Colonic mucosa (tissue), 4 donors: Measurements from ENCODE around the gene ISG15. TPM values are rescaled to one million over a fixed set of nuclear protein-coding genes. Genes with fewer than 3 reads are reported as not detected.

ENCODE experiments used
- DNase-seq: peaks from one replicate; pipeline ENCODE4 v3.0.0-alpha.2; 2020
- H3K27ac ChIP-seq: fragments of 200-600 bp; one replicate; pipeline ENCODE4 v1.8.0; 2021
- H3K27me3 ChIP-seq: fragments of 200-600 bp; one replicate; pipeline ENCODE4 v1.8.0; 2021
- H3K36me3 ChIP-seq: fragments of 200-600 bp; one replicate; pipeline ENCODE4 v1.8.0; 2021
- H3K4me1 ChIP-seq: fragments of 200-600 bp; one replicate; pipeline ENCODE4 v1.8.0; 2021; ENCODE audit warnings: mild to moderate bottlenecking
- H3K4me3 ChIP-seq: fragments of 200-600 bp; one replicate; pipeline ENCODE4 v1.8.0; 2021
- H3K9ac ChIP-seq, 2 donors: one replicate each; pipeline ENCODE4 v1.7.0; 2013; ENCODE audit warnings: control low read depth in 2 of 2, low read depth in 2 of 2, low read length in 2 of 2
- H3K9me3 ChIP-seq: fragments of 200-600 bp; one replicate; pipeline ENCODE4 v1.8.0; 2021
- CTCF ChIP-seq: fragments of 200-600 bp; IDR thresholded peaks from one replicate; pipeline ENCODE4 v1.8.0; 2022; ENCODE audit warnings: antibody characterized with exemption, mild to moderate bottlenecking
- intact Hi-C: fragments of 100-400 bp; cut with DNase I; formaldehyde crosslinking; loops from one replicate; pipeline ENCODE4 v1.14.1; 2022
- total RNA-seq, 2 donors: library from RNA; stranded (reverse); fragmentation: NEBNext Ultra II Directional in 1 of 2; extraction: Animal tissue kit (Norgen Biotek cat#: 25700) in 1 of 2; gene quantifications; one replicate each; pipeline ENCODE4 v1.2.1, GENCODE V29; 2021
- donor health status: healthy.
- donor health status: DM: no; HTN: no; CAD: no.
- donor health status: DM: no; HTN: no; CAD: no.

Gene ISG15
- total RNA-seq, 2 donors from 2014 or later = 21.9 to 25.2 TPM

- no peak for TF ChIP-seq CTCF
- no peak overlapping the region for H3K9ac ChIP-seq
- no peak overlapping the region for H3K27ac ChIP-seq
- DNase-seq = no peak
- H3K27me3 ChIP-seq = no peaks in the 10 kb centered on the region
- no peaks in the 10 kb centered on the region for H3K9me3 ChIP-seq
- intact Hi-C loops = no loop called here
- no peaks in the 10 kb centered on the region for H3K36me3 ChIP-seq
- no peak overlapping the region for H3K4me3 ChIP-seq
- H3K4me1 ChIP-seq = peaks cover 6% of the 10 kb centered on the region
These were observed 10.4 kb downstream of the ISG15 start for GRCh38 chr1:1023700-1024099.

DNA sequence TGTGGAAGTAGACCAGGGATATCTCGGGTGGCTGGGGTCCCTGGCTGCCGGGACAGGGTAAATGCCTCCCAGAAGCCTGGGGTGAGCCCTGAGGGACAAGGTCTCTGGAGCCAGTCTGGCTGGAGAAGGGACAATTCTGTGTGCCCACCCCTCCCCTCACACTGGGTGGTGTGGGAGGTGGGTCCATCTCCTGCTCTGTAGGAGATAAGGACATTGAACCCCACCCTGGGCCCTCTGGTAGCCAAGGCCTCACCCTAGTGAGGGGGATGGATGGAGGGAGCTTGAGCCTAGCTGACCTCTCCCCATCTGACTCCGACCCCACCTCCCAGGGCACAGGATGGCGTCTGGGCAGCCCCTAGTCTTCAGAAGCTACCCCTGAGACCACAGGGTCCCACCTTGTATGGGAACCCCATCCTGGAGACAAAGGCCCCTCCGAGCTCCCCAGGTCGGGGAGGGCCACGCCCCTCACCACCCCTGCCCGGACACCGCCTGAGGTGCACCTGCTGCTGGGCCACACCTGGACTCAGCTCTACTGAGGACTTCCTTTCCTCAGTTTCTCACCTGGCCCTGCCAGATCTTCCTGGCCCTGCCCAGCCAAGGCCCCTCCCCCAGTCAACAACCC lies 11.0 kb downstream of the ISG15 start:
- intact Hi-C loops = no loop called here
- Histone ChIP-seq H3K9me3 (no peaks in the 10 kb centered on the region), H3K27me3 (no peaks in the 10 kb centered on the region), H3K9ac (no peak overlapping the region), H3K4me3 (no peak overlapping the region), H3K27ac (no peak overlapping the region), H3K36me3 (no peaks in the 10 kb centered on the region), H3K4me1 (peaks cover 6% of the 10 kb centered on the region)
- TF ChIP-seq CTCF = no peak
- no peak for DNase-seq

- no peaks in the 10 kb centered on the region for H3K36me3 ChIP-seq
- H3K27ac ChIP-seq = no peak overlapping the region
- H3K9ac ChIP-seq = no peak overlapping the region
These were observed 11.7 kb downstream of the ISG15 start for GRCh38 chr1:1024771-1025699.

DNA sequence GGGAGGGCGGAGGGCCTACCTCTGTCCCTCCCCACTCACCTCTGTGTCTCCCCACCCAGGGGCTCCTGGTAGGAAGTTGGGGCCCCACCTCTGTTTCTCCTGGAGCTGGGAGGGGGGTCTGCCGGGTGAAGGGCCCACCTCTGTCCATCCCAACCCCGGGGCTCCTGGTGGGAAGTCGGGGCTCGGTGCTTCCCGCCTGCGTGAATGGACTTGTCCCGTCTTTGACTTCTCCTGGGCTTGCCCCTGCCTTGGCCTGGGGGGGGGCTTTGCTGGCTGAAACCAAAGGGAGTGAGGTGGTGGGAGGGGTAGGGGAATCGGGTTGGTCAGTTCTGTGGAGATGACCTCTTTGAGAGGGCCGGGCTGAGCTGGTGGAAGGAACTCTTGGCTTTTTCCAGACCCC lies 12.4 kb downstream of the ISG15 start:
- no peak for TF ChIP-seq CTCF
- no peak overlapping the region for H3K9ac ChIP-seq
- H3K9me3 ChIP-seq = no peaks in the 10 kb centered on the region
- no peak overlapping the region for H3K4me3 ChIP-seq
- intact Hi-C loops = no loop called here
- peaks cover 6% of the 10 kb centered on the region for H3K4me1 ChIP-seq
- H3K27ac ChIP-seq = no peak overlapping the region
- no peaks in the 10 kb centered on the region for H3K36me3 ChIP-seq
- H3K27me3 ChIP-seq = no peaks in the 10 kb centered on the region
- no peak for DNase-seq

More at GRCh38 chr1:1024771-1025699, 11.7 kb downstream of the ISG15 start:
- Histone ChIP-seq H3K4me3 (no peak overlapping the region), H3K9me3 (no peaks in the 10 kb centered on the region), H3K4me1 (peaks cover 6% of the 10 kb centered on the region), H3K27me3 (no peaks in the 10 kb centered on the region)
- TF ChIP-seq CTCF = no peak
- no peak for DNase-seq
- intact Hi-C loops = no loop called here

- Histone ChIP-seq H3K9me3 (no peaks in the 10 kb centered on the region), H3K27ac (no peak overlapping the region), H3K4me1 (no peaks in the 10 kb centered on the region), H3K9ac (no peak overlapping the region), H3K36me3 (no peaks in the 10 kb centered on the region), H3K4me3 (no peak overlapping the region), H3K27me3 (no peaks in the 10 kb centered on the region)
- no peak for DNase-seq
- intact Hi-C loops = no loop called here
- TF ChIP-seq CTCF = no peak
These were observed 13.5 kb downstream of the ISG15 start for GRCh38 chr1:1026599-1027413.
